UCSD-AML1 (cell line): ENCODE data around the gene CHRNE.
"Not testable (repeated sequence)": the region's sequence is repeated elsewhere in the genome, so short reads cannot be mapped to it uniquely, and the experiment has no call there.

Source experiments
- DNase-seq: peaks from one replicate; lab custom pipeline; 2025; ENCODE audit not compliant: unreplicated experiment; lab: John Stamatoyannopoulos, UW

CHRNE gene

GRCh38 chr17:4857347-4857746 lies 45.6 kb downstream of the CHRNE start:
- not testable (repeated sequence) for DNase-seq

- DNase-seq: no peak
Measured at GRCh38 chr17:4856937-4857314, 46.0 kb downstream of the CHRNE start.

- DNase-seq: no peak
Measured at GRCh38 chr17:4856271-4856936, 46.5 kb downstream of the CHRNE start.

GRCh38 chr17:4854111-4854681 lies 48.7 kb downstream of the CHRNE start:
- DNase-seq: no peak

- DNase-seq: no peak
Measured at GRCh38 chr17:4853208-4853671, 49.7 kb downstream of the CHRNE start.

- DNase-seq: no peak
Measured at GRCh38 chr17:4852567-4853207, 50.2 kb downstream of the CHRNE start.

- DNase-seq: no peak
Measured at GRCh38 chr17:4851084-4851483, 51.8 kb downstream of the CHRNE start.

- DNase-seq: no peak
Measured at GRCh38 chr17:4850246-4850645, 52.7 kb downstream of the CHRNE start.

GRCh38 chr17:4849011-4849536 lies 53.8 kb downstream of the CHRNE start:
- no peak for DNase-seq
